H1 (cell line): ENCODE results near the gene TPT1. TPM values are rescaled to one million over a fixed set of nuclear protein-coding genes. Genes with fewer than 3 reads are reported as not detected.

ENCODE experiments used
- CTCF ChIA-PET: fragments of 300-600 bp; sonication (Branson Sonifier 250); formaldehyde crosslinking; loops from one replicate; lab custom pipeline; 2021; ENCODE audit not compliant: partially characterized antibody; lab: Charles Lee
- POLR2A ChIA-PET: fragments of 300-600 bp; sonication (Branson Sonifier 250); formaldehyde crosslinking; loops from one replicate; lab custom pipeline; 2021; ENCODE audit warnings: inconsistent platforms; ENCODE audit not compliant: partially characterized antibody; lab: Charles Lee
- DNase-seq, 2 experiments: peaks; one replicate each; pipeline versions ENCODE4 v3.0.0 to v3.0.0-alpha.2; 2010 to 2022; ENCODE audit warnings: low spot score in 2 of 2, low read depth in 1 of 2, mixed read lengths in 1 of 2
- FAIRE-seq: peaks from 2 replicates; lab custom pipeline; 2011; peaks lifted over from hg19 to GRCh38; lab: Jason Lieb, UNC
- H2AFZ ChIP-seq: 2 replicates; pipeline ENCODE4 v1.8.1; 2012; ENCODE audit warnings: low read length, inconsistent platforms
- H2AK5ac ChIP-seq: 2 replicates; pipeline ENCODE4 v1.6.1; 2013; ENCODE audit warnings: low read depth, low read length
- H2BK120ac ChIP-seq: replicated peaks from 2 replicates; pipeline ENCODE3; 2013; ENCODE audit warnings: low read depth, low read length, inconsistent platforms
- H2BK12ac ChIP-seq: 2 replicates; pipeline ENCODE4 v1.6.1; 2013; ENCODE audit warnings: low read depth, low read length
- H2BK15ac ChIP-seq: 2 replicates; pipeline ENCODE4 v1.6.1; 2013; ENCODE audit warnings: low read length
- H2BK20ac ChIP-seq: 2 replicates; pipeline ENCODE4 v1.6.1; 2013; ENCODE audit warnings: low read length
- H2BK5ac ChIP-seq: 2 replicates; pipeline ENCODE4 v1.6.1; 2013; ENCODE audit warnings: low read depth, low read length
- H3K14ac ChIP-seq: 2 replicates; pipeline ENCODE4 v1.6.1; 2013; ENCODE audit warnings: inconsistent platforms; ENCODE audit not compliant: insufficient read length
- H3K18ac ChIP-seq: 2 replicates; pipeline ENCODE4 v1.6.1; 2013; ENCODE audit warnings: low read length; ENCODE audit errors: extremely low read depth
- H3K23ac ChIP-seq: 2 replicates; pipeline ENCODE4 v1.6.1; 2013; ENCODE audit warnings: inconsistent platforms; ENCODE audit not compliant: insufficient read length
- H3K23me2 ChIP-seq: 2 replicates; pipeline ENCODE4 v1.6.1; 2013; ENCODE audit warnings: low read depth, low read length
- H3K27ac ChIP-seq: 2 replicates; pipeline ENCODE4 v1.6.1; 2011; ENCODE audit warnings: low read depth, low read length, inconsistent platforms
- H3K27me3 ChIP-seq, 4 experiments: replicated peaks in 1 of 4; 1 replicate in 1 of 4; 2 replicates in 3 of 4; pipeline versions ENCODE4 v1.6.1 to v1.8.1; 2011 to 2013; ENCODE audit warnings: low read length in 3 of 4, mild to moderate bottlenecking in 3 of 4, inconsistent platforms in 2 of 4, mixed read lengths in 2 of 4, moderate library complexity in 1 of 4; ENCODE audit not compliant: control insufficient read depth in 3 of 4, insufficient read depth in 3 of 4; ENCODE audit errors: extremely low read depth in 1 of 4
- H3K36me3 ChIP-seq, 4 experiments: 2 replicates each; pipeline versions ENCODE4 v1.6.1 to v1.8.1; 2011 to 2013; ENCODE audit warnings: mild to moderate bottlenecking in 4 of 4, low read length in 3 of 4, moderate library complexity in 2 of 4, control low read depth in 1 of 4, inconsistent platforms in 1 of 4; ENCODE audit not compliant: insufficient read depth in 4 of 4, control insufficient read depth in 2 of 4
- H3K4ac ChIP-seq: replicated peaks from 2 replicates; pipeline ENCODE3; 2013; ENCODE audit warnings: low read length, low read depth, mixed read lengths, inconsistent platforms; ENCODE audit not compliant: insufficient read length
- H3K4me1 ChIP-seq, 4 experiments: replicated peaks in 1 of 4; 1 replicate in 1 of 4; 2 replicates in 3 of 4; pipeline versions ENCODE4 v1.6.1 to v1.8.1; 2011 to 2013; ENCODE audit warnings: low read length in 3 of 4, inconsistent platforms in 2 of 4, mixed read lengths in 1 of 4; ENCODE audit not compliant: insufficient read depth in 4 of 4, control insufficient read depth in 3 of 4
- H3K4me2 ChIP-seq, 2 experiments: 2 replicates each; pipeline versions ENCODE4 v1.6.1 to v1.8.1; 2011 to 2013; ENCODE audit warnings: low read depth in 2 of 2, low read length in 2 of 2, control low read depth in 1 of 2, inconsistent platforms in 1 of 2, mild to moderate bottlenecking in 1 of 2; ENCODE audit not compliant: insufficient read depth in 1 of 2
- H3K4me3 ChIP-seq, 4 experiments: fragments of 200-600, 300-600 bp in 1 of 4; sonication (generic), shearing (Covaris generic), sonication (Bioruptor Twin) in 1 of 4; 2 replicates each; pipeline versions ENCODE4 v1.5.1 to v1.8.1; 2011 to 2016; ENCODE audit warnings: low read length in 4 of 4, low read depth in 3 of 4, control low read depth in 2 of 4, inconsistent platforms in 2 of 4, mild to moderate bottlenecking in 2 of 4, mixed read lengths in 1 of 4, moderate library complexity in 1 of 4; ENCODE audit not compliant: insufficient read depth in 2 of 4; ENCODE audit errors: extremely low read depth in 1 of 4
- H3K56ac ChIP-seq: replicated peaks from 2 replicates; pipeline ENCODE3; 2013; ENCODE audit warnings: low read depth, mild to moderate bottlenecking, mixed read lengths, low read length, inconsistent platforms; ENCODE audit not compliant: insufficient read length
- H3K79me1 ChIP-seq: 2 replicates; pipeline ENCODE4 v1.6.1; 2013; ENCODE audit warnings: low read depth, low read length, control low read depth
- H3K79me2 ChIP-seq, 2 experiments: 2 replicates each; pipeline versions ENCODE4 v1.6.1 to v1.8.1; 2012 to 2013; ENCODE audit warnings: low read length in 2 of 2, mild to moderate bottlenecking in 2 of 2, inconsistent platforms in 1 of 2; ENCODE audit not compliant: insufficient read depth in 2 of 2, control insufficient read depth in 1 of 2
- H3K9ac ChIP-seq, 4 experiments: replicated peaks in 1 of 4; 1 replicate in 1 of 4; 2 replicates in 3 of 4; pipeline versions ENCODE4 v1.6.1 to v1.8.1; 2011 to 2013; ENCODE audit warnings: low read depth in 3 of 4, low read length in 3 of 4, control low read depth in 2 of 4, mild to moderate bottlenecking in 2 of 4, moderate library complexity in 2 of 4, inconsistent platforms in 1 of 4; ENCODE audit errors: extremely low read depth in 1 of 4
- H3K9me3 ChIP-seq, 2 experiments: 2 replicates each; pipeline versions ENCODE4 v1.6.1 to v1.8.1; 2012 to 2013; ENCODE audit warnings: mild to moderate bottlenecking in 2 of 2, moderate library complexity in 2 of 2, control low read depth in 1 of 2, inconsistent platforms in 1 of 2, low read depth in 1 of 2, low read length in 1 of 2, mixed read lengths in 1 of 2; ENCODE audit not compliant: insufficient read depth in 2 of 2
- H4K20me1 ChIP-seq, 2 experiments: replicated peaks in 1 of 2; 2 replicates each; pipeline versions ENCODE3 to v1.8.1; 2011 to 2013; ENCODE audit warnings: inconsistent platforms in 2 of 2, low read length in 2 of 2, mild to moderate bottlenecking in 1 of 2; ENCODE audit not compliant: insufficient read depth in 2 of 2, control insufficient read depth in 1 of 2
- H4K5ac ChIP-seq: 2 replicates; pipeline ENCODE4 v1.6.1; 2013; ENCODE audit warnings: low read length, low read depth, mixed read lengths, inconsistent platforms; ENCODE audit not compliant: insufficient read length
- H4K8ac ChIP-seq: 2 replicates; pipeline ENCODE4 v1.8.0; 2013; ENCODE audit warnings: mild to moderate bottlenecking, moderate library complexity, low read length, inconsistent platforms; ENCODE audit not compliant: insufficient read depth; ENCODE audit errors: extremely low read depth
- H4K91ac ChIP-seq: replicated peaks from 2 replicates; pipeline ENCODE3; 2013; ENCODE audit warnings: low read length, mixed read lengths, inconsistent platforms; ENCODE audit not compliant: insufficient read length
- BRCA1 ChIP-seq: IDR thresholded peaks from 2 replicates; pipeline ENCODE4 v1.6.1; 2012; ENCODE audit warnings: low read depth, low read length, improper control_type of control experiment
- CBX8 ChIP-seq: fragments of 300-800, 300-1000 bp; sonication (generic); IDR thresholded peaks from 2 replicates; pipeline ENCODE4 v1.7.1; 2016; ENCODE audit warnings: low read depth, low read length, borderline replicate concordance
- CHD1 ChIP-seq: IDR thresholded peaks from 2 replicates; pipeline ENCODE4 v1.6.1; 2012; ENCODE audit warnings: low read depth, low read length, improper control_type of control experiment
- EGR1 ChIP-seq: IDR thresholded peaks from 2 replicates; pipeline ENCODE4 v1.6.1; 2011; ENCODE audit warnings: low read depth, low read length, borderline replicate concordance
- GABPA ChIP-seq: IDR thresholded peaks from 2 replicates; pipeline ENCODE4 v1.6.1; 2011; ENCODE audit warnings: mild to moderate bottlenecking, low read length, moderate library complexity, borderline replicate concordance; ENCODE audit not compliant: insufficient read depth
- KDM5A ChIP-seq: fragments of 200-600 bp; IDR thresholded peaks from 2 replicates; pipeline ENCODE4 v1.7.1; 2012; ENCODE audit warnings: mild to moderate bottlenecking, low read length, inconsistent platforms, mixed read lengths
- NANOG ChIP-seq: IDR thresholded peaks from 2 replicates; pipeline ENCODE4 v1.6.1; 2011; ENCODE audit warnings: low read length, low read depth, mild to moderate bottlenecking, inconsistent platforms; ENCODE audit not compliant: insufficient read depth, poor library complexity, severe bottlenecking
- POLR2AphosphoS5 ChIP-seq: IDR thresholded peaks from 2 replicates; pipeline ENCODE4 v1.6.1; 2011; ENCODE audit warnings: low read depth, low read length
- RFX5 ChIP-seq: IDR thresholded peaks from 2 replicates; pipeline ENCODE4 v1.6.1; 2011; ENCODE audit warnings: low read depth, low read length, improper control_type of control experiment, borderline replicate concordance
- SAP30 ChIP-seq: fragments of 300-600 bp; sonication (generic); IDR thresholded peaks from 2 replicates; pipeline ENCODE4 v1.7.1; 2012; ENCODE audit warnings: low read length, moderate library complexity, mild to moderate bottlenecking, inconsistent platforms; ENCODE audit not compliant: insufficient read depth, insufficient replicate concordance
- SIN3A ChIP-seq, 2 experiments: IDR thresholded peaks in 1 of 2; conservative IDR thresholded peaks in 1 of 2; 2 replicates each; pipeline ENCODE4 v1.6.1; 2011 to 2012; ENCODE audit warnings: low read length in 2 of 2, improper control_type of control experiment in 1 of 2, low read depth in 1 of 2, mild to moderate bottlenecking in 1 of 2
- SP1 ChIP-seq: IDR thresholded peaks from 2 replicates; pipeline ENCODE4 v1.6.1; 2011; ENCODE audit warnings: low read depth, low read length
- SP2 ChIP-seq: IDR thresholded peaks from 2 replicates; pipeline ENCODE4 v1.6.1; 2012; ENCODE audit warnings: mild to moderate bottlenecking, low read length, inconsistent platforms
- WGBS, 2 experiments: shearing (Covaris generic) in 1 of 2; methylation state at CpG; one replicate each; pipeline versions ENCODE4 v1.1.6 to v1.1.7; 2013 to 2015; ENCODE audit warnings: low lambda C conversion rate in 2 of 2, mixed read lengths in 2 of 2, inconsistent platforms in 1 of 2, low coverage in 1 of 2, missing lambda C conversion rate in 1 of 2; ENCODE audit not compliant: insufficient replicate concordance in 2 of 2, insufficient coverage in 1 of 2, insufficient read length in 1 of 2; ENCODE audit errors: extremely low coverage in 1 of 2, missing lambda C conversion rate in 1 of 2; 5-methylcytosine and 5-hydroxymethylcytosine counted together
- polyA plus RNA-seq, 7 experiments: library from polyadenylated mRNA; depleted of rRNA in 3 of 7; stranded (reverse) in 5 of 7; unstranded in 2 of 7; fragments of >200 nt in 5 of 7; fragments of 200-250 nt in 2 of 7; gene quantifications; 1 replicate in 5 of 7; 2 replicates in 1 of 7; 4 replicates in 1 of 7; pipeline versions ENCODE4 v1.2.1 to v1.2.3, GENCODE V29; 2011 to 2013; ENCODE audit warnings: missing spikeins in 2 of 7, mixed read lengths in 2 of 7
- total RNA-seq: library from RNA; stranded (reverse); fragmentation: NEBNext Ultra II Directional; extraction: Animal tissue kit (Norgen Biotek cat#: 25700); gene quantifications from 2 replicates; pipeline ENCODE4 v1.2.1, GENCODE V29; 2021
- TF ChIP-seq, protein P1 (sequence below): IDR thresholded peaks from 2 replicates; pipeline ENCODE4 v1.6.1; 2011; ENCODE audit warnings: low read depth, mild to moderate bottlenecking, low read length; ENCODE audit not compliant: insufficient read depth

Gene TPT1
- total and polyA plus RNA-seq, 2 of the 8 experiments (the other 6 are each of a cell fraction or from before 2014, with no cell fraction given): 2,245 to 2,279 TPM

DNA sequence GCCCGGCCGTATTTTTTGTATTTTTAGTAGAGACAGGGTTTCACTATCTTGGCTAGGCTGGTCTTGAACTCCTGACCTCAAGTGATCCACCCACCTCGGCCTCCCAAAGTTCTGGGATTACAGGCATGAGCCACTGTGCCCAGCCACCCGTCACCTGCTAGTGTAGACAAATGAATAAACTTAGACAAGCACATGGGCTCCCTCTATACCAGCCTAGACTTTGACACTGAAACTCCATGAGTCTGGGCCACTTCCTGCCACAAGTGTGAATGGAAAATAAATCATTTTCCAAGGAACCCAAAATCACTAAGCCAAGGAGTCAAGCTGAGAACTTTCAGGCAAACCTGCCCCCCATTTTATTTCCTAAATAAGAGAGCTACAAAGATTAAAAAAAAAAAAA lies 27.0 kb upstream of the TPT1 start:
- Histone ChIP-seq H3K4me1 (peaks cover 0 to 7% (median 3%) of the 10 kb centered on the region in 4 experiments; a peak in 5 of 7 replicates), H3K79me1 (no peaks in the 10 kb centered on the region), H4K5ac (no peak overlapping the region), H3K23me2 (no peaks in the 10 kb centered on the region), H3K27me3 (no peaks in the 10 kb centered on the region), H3K9me3 (no peaks in the 10 kb centered on the region), H3K56ac (no peak overlapping the region), H2BK120ac (no peak overlapping the region), H2BK15ac (no peak overlapping the region), H4K20me1 (no peaks in the 10 kb centered on the region), H3K4me3 (no peak overlapping the region), H3K4ac (peak overlapping the region; percentile 85), H3K14ac (no peak overlapping the region), H2BK20ac (no peak overlapping the region), H3K4me2 (no peak overlapping the region), H4K8ac (no peak overlapping the region), H2BK5ac (no peak overlapping the region), H3K9ac (no peak overlapping the region), H3K23ac (no peak overlapping the region), H2BK12ac (no peak overlapping the region), H3K27ac (no peak overlapping the region), H3K36me3 (no peaks in the 10 kb centered on the region), H3K18ac (no peak overlapping the region), H2AFZ (no peak overlapping the region), H2AK5ac (0 out of 2 replicates have a peak overlapping the region, but pooled peaks have one; percentile 65), H4K91ac (no peak overlapping the region), H3K79me2 (no peaks in the 10 kb centered on the region)
- 91% methylated on average over 4 of the region's 4 CpGs; no CpG with 5 or more reads in 1 of the 2 experiments for WGBS, 2 experiments
- FAIRE-seq: no peak
- POLR2A ChIA-PET: interaction anchor here (1.3 to 1.6 kb wide), 2 partner anchors 33 to 37 kb away, joined by 3 to 6 read pairs; no protein-coding TSS in a partner anchor
- CTCF ChIA-PET: interaction anchor here (0.6 to 12.3 kb wide), 4 partner anchors 11 to 55 kb away, joined by 3 to 164 read pairs (median 4); no protein-coding TSS in a partner anchor
- no peak for DNase-seq
- no peak for TF ChIP-seq SIN3A (conservative IDR thresholded peaks at IDR 0.05 in 1 of 2, IDR thresholded peaks at IDR 0.05 in 1 of 2; ENCODE audit: low read depth in 1 of 2, low read length in 2 of 2)
- no peak for TF ChIP-seq CHD1
- no peak for TF ChIP-seq SP1
- no peak for TF ChIP-seq CBX8
- TF ChIP-seq RFX5: no peak
- TF ChIP-seq SAP30: no peak
- TF ChIP-seq KDM5A: no peak
- no peak for TF ChIP-seq NANOG
- no peak for TF ChIP-seq POLR2AphosphoS5
- TF ChIP-seq GABPA: no peak
- TF ChIP-seq, protein P1, sequence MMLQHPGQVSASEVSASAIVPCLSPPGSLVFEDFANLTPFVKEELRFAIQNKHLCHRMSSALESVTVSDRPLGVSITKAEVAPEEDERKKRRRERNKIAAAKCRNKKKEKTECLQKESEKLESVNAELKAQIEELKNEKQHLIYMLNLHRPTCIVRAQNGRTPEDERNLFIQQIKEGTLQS: no peak
- no peak for TF ChIP-seq EGR1
- TF ChIP-seq BRCA1: no peak
- TF ChIP-seq SP2: no peak
